Karpas-422 (cell line): ENCODE measurements around the gene PEX11G. TPM values are rescaled to one million over a fixed set of nuclear protein-coding genes. Genes with fewer than 3 reads are reported as not detected.

Experiments used
- DNase-seq: peaks from one replicate; pipeline ENCODE4 v3.0.0-alpha.2; 2015
- H2AFZ ChIP-seq: fragments of 200-600 bp; sonication (generic); 2 replicates; pipeline ENCODE4 v1.6.1; 2014; ENCODE audit warnings: antibody characterized with exemption, low read length, mixed read lengths
- H3K27ac ChIP-seq: fragments of 200-600 bp; sonication (generic); 2 replicates; pipeline ENCODE4 v1.5.1; 2014; ENCODE audit warnings: mild to moderate bottlenecking, low read length, moderate library complexity
- H3K27me3 ChIP-seq: fragments of 200-600 bp; sonication (generic); 2 replicates; pipeline ENCODE4 v1.6.1; 2014; ENCODE audit warnings: low read length, mixed read lengths
- H3K36me3 ChIP-seq: fragments of 200-600 bp; sonication (generic); 2 replicates; pipeline ENCODE4 v1.6.1; 2014; ENCODE audit warnings: low read length, mixed read lengths; ENCODE audit not compliant: insufficient read depth
- H3K4me1 ChIP-seq: fragments of 200-600 bp; sonication (generic); 2 replicates; pipeline ENCODE4 v1.6.1; 2014; ENCODE audit warnings: mild to moderate bottlenecking, low read length, mixed read lengths
- H3K4me2 ChIP-seq: fragments of 200-600 bp; sonication (generic); 2 replicates; pipeline ENCODE4 v1.6.1; 2014; ENCODE audit warnings: low read length, low read depth, mild to moderate bottlenecking; ENCODE audit not compliant: poor library complexity, severe bottlenecking
- H3K4me3 ChIP-seq: fragments of 200-600 bp; sonication (generic); 2 replicates; pipeline ENCODE4 v1.5.1; 2014; ENCODE audit warnings: mild to moderate bottlenecking, antibody characterized with exemption, low read length, mixed read lengths
- H3K79me2 ChIP-seq: fragments of 200-600 bp; sonication (generic); 2 replicates; pipeline ENCODE4 v1.6.1; 2014; ENCODE audit warnings: mild to moderate bottlenecking, low read length, mixed read lengths
- H3K9ac ChIP-seq: fragments of 200-600 bp; sonication (generic); 2 replicates; pipeline ENCODE4 v1.6.0; 2014; ENCODE audit warnings: low read length
- H3K9me2 ChIP-seq: fragments of 200-600 bp; sonication (generic), shearing (Covaris generic); replicated peaks from 2 replicates; pipeline ENCODE4 v1.6.0; 2014; ENCODE audit warnings: mild to moderate bottlenecking, low read length, moderate library complexity; ENCODE audit not compliant: insufficient read depth
- H3K9me3 ChIP-seq: fragments of 300-700, 200-600 bp; sonication (generic); 2 replicates; pipeline ENCODE4 v1.6.1; 2014; ENCODE audit warnings: low read length, mixed read lengths
- H4K20me1 ChIP-seq: fragments of 200-600 bp; sonication (generic); 2 replicates; pipeline ENCODE4 v1.6.1; 2014; ENCODE audit warnings: mild to moderate bottlenecking, antibody characterized with exemption, low read length, low read depth; ENCODE audit not compliant: insufficient read depth
- total RNA-seq: library from RNA; depleted of rRNA; stranded (reverse); fragments of >200 nt; shearing (Covaris generic); gene quantifications from 2 replicates; pipeline ENCODE4 v1.2.3, GENCODE V29; 2014; ENCODE audit warnings: low replicate concordance

Gene PEX11G
- total RNA-seq, 1 experiment from 2014 or later, result 1.0 TPM

GRCh38 chr19:7524523-7524922 is 35.7 kb upstream of the PEX11G start:
- no peaks in the 10 kb centered on the region for H3K79me2 ChIP-seq
- no peaks in the 10 kb centered on the region for H3K9me2 ChIP-seq
- H3K27ac ChIP-seq, result no peak overlapping the region
- no peaks in the 10 kb centered on the region for H3K27me3 ChIP-seq
- no peaks in the 10 kb centered on the region for H3K36me3 ChIP-seq
- H3K9me3 ChIP-seq, result no peaks in the 10 kb centered on the region
- DNase-seq, result no peak
- H3K4me1 ChIP-seq, result peaks cover 17% of the 10 kb centered on the region
- H4K20me1 ChIP-seq, result no peaks in the 10 kb centered on the region
- H2AFZ ChIP-seq, result no peak overlapping the region
- no peak overlapping the region for H3K9ac ChIP-seq
- no peak overlapping the region for H3K4me2 ChIP-seq
- H3K4me3 ChIP-seq, result no peak overlapping the region

GRCh38 chr19:7522923-7523667 is 34.3 kb upstream of the PEX11G start:
- Histone ChIP-seq H3K27ac (no peak overlapping the region), H4K20me1 (no peaks in the 10 kb centered on the region)

GRCh38 chr19:7522072-7522922 is 33.5 kb upstream of the PEX11G start, which contains the start of gene MCOLN1:
Gene MCOLN1 (plus strand): TSS chr19:7522624. CDS start chr19:7522751, 127 bp downstream.
- Histone ChIP-seq H3K36me3 (no peaks in the 10 kb centered on the region), H4K20me1 (no peaks in the 10 kb centered on the region), H3K27ac (no peak within 1 kb of the TSS), H3K4me3 (peak within 1 kb of the TSS; percentile 66), H3K9me2 (no peaks in the 10 kb centered on the region), H3K9me3 (no peaks in the 10 kb centered on the region), H3K9ac (peak within 1 kb of the TSS; percentile 63), H3K4me2 (peak within 1 kb of the TSS; percentile 71), H3K79me2 (no peaks in the 10 kb centered on the region), H3K4me1 (peaks cover 17% of the 10 kb centered on the region), H3K27me3 (no peaks in the 10 kb centered on the region), H2AFZ (peak within 1 kb of the TSS; percentile 74)
- DNase-seq, result peak; percentile 100

More at GRCh38 chr19:7522923-7523667, 34.3 kb upstream of the PEX11G start:
- peak overlapping the region; percentile 71 for H3K4me2 ChIP-seq
- H3K4me3 ChIP-seq, result peak overlapping the region; percentile 66
- no peaks in the 10 kb centered on the region for H3K9me2 ChIP-seq
- no peaks in the 10 kb centered on the region for H3K27me3 ChIP-seq
- DNase-seq, result no peak
- H3K79me2 ChIP-seq, result no peaks in the 10 kb centered on the region
- no peaks in the 10 kb centered on the region for H3K9me3 ChIP-seq
- peak overlapping the region; percentile 63 for H3K9ac ChIP-seq
- no peak overlapping the region for H2AFZ ChIP-seq
- H3K36me3 ChIP-seq, result no peaks in the 10 kb centered on the region
- peaks cover 17% of the 10 kb centered on the region for H3K4me1 ChIP-seq

DNA sequence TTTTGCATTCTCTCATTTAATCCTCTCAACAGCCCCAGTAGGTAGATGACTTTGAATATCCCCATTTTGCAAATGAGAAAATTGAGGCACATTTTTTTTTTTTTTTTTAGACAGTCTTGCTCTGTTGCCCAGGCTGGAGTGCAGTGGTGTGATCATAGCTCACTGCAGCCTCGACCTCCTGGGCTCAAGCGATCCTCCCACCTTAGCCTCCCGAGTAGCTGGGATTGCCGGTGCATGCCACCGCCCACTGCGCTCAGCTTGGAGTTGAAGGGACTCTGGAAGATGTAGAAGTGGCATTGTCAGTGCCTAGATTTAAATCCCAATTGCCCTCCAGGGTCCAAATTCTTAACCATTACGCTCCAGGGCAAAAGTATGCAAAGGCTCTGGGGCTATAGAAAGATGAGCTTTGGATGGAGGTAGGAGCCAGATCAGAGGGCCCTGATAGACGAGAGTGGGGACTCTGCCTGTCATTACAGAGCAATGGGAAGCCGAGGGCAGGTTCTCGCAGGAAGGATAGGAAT is 32.8 kb upstream of the PEX11G start:
- peak overlapping the region; percentile 71 for H3K4me2 ChIP-seq
- no peaks in the 10 kb centered on the region for H3K36me3 ChIP-seq
- no peak overlapping the region for H3K27ac ChIP-seq
- no peaks in the 10 kb centered on the region for H4K20me1 ChIP-seq
- peaks cover 17% of the 10 kb centered on the region for H3K4me1 ChIP-seq
- no peaks in the 10 kb centered on the region for H3K79me2 ChIP-seq
- H3K9me3 ChIP-seq, result no peaks in the 10 kb centered on the region
- H2AFZ ChIP-seq, result peak overlapping the region; percentile 74
- H3K9me2 ChIP-seq, result no peaks in the 10 kb centered on the region
- peak overlapping the region; percentile 49 for H3K9ac ChIP-seq
- no peaks in the 10 kb centered on the region for H3K27me3 ChIP-seq
- peak overlapping the region; percentile 66; the same call in 1 of the 2 replicates for H3K4me3 ChIP-seq
- DNase-seq, result no peak

DNA sequence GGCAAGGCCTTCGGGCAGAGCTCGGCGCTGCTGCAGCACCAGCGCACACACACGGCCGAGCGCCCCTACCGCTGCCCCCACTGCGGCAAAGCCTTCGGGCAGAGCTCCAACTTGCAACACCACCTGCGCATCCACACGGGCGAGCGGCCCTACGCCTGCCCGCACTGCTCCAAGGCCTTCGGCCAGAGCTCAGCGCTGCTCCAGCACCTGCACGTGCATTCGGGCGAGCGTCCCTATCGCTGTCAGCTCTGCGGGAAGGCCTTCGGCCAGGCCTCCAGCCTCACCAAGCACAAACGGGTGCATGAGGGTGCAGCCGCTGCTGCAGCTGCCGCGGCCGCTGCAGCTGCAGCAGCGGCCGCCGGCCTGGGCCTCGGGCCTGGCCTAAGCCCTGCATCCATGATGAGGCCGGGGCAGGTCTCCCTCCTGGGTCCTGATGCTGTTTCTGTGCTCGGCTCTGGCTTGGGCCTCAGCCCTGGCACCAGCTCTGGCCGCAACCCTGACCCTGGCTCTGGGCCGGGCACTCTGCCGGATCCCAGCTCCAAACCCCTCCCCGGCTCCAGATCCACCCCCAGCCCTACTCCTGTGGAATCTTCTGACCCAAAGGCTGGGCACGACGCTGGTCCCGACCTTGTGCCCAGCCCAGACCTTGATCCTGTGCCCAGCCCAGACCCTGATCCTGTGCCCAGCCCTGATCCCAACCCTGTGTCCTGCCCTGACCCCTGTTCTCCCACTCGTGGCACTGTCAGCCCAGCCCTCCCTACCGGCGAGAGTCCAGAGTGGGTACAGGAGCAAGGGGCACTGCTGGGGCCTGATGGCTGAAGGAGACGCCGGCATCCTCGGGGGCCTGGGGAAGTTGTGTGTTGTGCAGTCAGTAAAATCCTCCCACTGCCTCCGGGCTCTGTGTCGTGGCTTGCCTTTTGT is 31.6 kb upstream of the PEX11G start:
- H3K4me3 ChIP-seq, result no peak overlapping the region
- no peaks in the 10 kb centered on the region for H4K20me1 ChIP-seq
- H3K4me1 ChIP-seq, result peaks cover 17% of the 10 kb centered on the region
- no peak for DNase-seq
- no peak overlapping the region for H3K4me2 ChIP-seq
- no peak overlapping the region for H3K27ac ChIP-seq
- H3K9ac ChIP-seq, result no peak overlapping the region
- H3K9me3 ChIP-seq, result no peaks in the 10 kb centered on the region
- H2AFZ ChIP-seq, result no peak overlapping the region
- H3K36me3 ChIP-seq, result no peaks in the 10 kb centered on the region
- H3K79me2 ChIP-seq, result no peaks in the 10 kb centered on the region
- H3K27me3 ChIP-seq, result no peaks in the 10 kb centered on the region
- no peaks in the 10 kb centered on the region for H3K9me2 ChIP-seq

GRCh38 chr19:7519361-7520130 is 30.7 kb upstream of the PEX11G start:
- Histone ChIP-seq H3K4me1 (peaks cover 17% of the 10 kb centered on the region), H4K20me1 (no peaks in the 10 kb centered on the region), H3K27me3 (no peaks in the 10 kb centered on the region), H3K9me2 (no peaks in the 10 kb centered on the region), H3K9ac (no peak overlapping the region), H3K79me2 (no peaks in the 10 kb centered on the region), H3K4me3 (no peak overlapping the region), H3K4me2 (no peak overlapping the region), H3K27ac (no peak overlapping the region), H3K36me3 (no peaks in the 10 kb centered on the region), H3K9me3 (no peaks in the 10 kb centered on the region), H2AFZ (no peak overlapping the region)
- DNase-seq, result no peak

DNA sequence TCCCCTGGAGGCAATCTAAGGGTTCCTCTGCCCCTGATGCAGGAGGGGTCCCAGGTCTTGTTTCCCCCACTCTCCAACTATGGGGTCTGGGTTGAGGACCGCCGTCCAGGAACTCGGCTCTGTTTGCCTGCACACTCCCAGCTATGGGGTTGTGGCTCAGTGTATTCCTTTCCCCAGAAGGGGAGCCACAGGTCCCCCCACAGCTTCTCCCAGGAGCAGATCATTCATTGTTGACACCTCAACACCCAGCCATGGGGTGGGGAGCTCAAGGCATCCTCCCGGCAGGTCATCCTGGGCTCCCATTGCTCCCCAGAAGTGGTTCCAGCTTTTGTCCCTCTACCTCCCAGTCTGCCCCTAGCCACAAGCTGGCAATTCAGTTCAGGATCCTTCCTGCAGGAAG is 28.0 kb upstream of the PEX11G start:
- Histone ChIP-seq H3K27me3 (no peaks in the 10 kb centered on the region), H3K9ac (no peak overlapping the region), H2AFZ (no peak overlapping the region)

More for the DNA sequence above, 28.0 kb upstream of the PEX11G start:
- Histone ChIP-seq H3K9me2 (no peaks in the 10 kb centered on the region), H3K9me3 (no peaks in the 10 kb centered on the region), H3K4me2 (no peak overlapping the region), H3K4me1 (peaks cover 2% of the 10 kb centered on the region), H3K79me2 (no peaks in the 10 kb centered on the region), H3K4me3 (no peak overlapping the region), H4K20me1 (no peaks in the 10 kb centered on the region), H3K36me3 (no peaks in the 10 kb centered on the region), H3K27ac (no peak overlapping the region)
- no peak for DNase-seq
